GM23338 (cell line): ENCODE measurements around the gene ZNF33B.

Experiments used
- CREB1 ChIP-seq: fragments of 250-450 bp; sonication (Bioruptor Pico); IDR thresholded peaks from 2 replicates; pipeline ENCODE4 v1.5.0; 2020; ENCODE audit warnings: low read depth, mild to moderate bottlenecking, moderate library complexity
- EZH2 ChIP-seq: fragments of 200-600 bp; sonication (generic); IDR thresholded peaks from one replicate; pipeline ENCODE4 v1.8.0; 2017; ENCODE audit warnings: antibody characterized with exemption, mild to moderate bottlenecking, low read depth; ENCODE audit not compliant: unreplicated experiment
- EZH2phosphoT487 ChIP-seq: fragments of 200-600 bp; sonication (generic); IDR thresholded peaks from one replicate; pipeline ENCODE4 v1.8.1; 2018; ENCODE audit warnings: antibody characterized with exemption; ENCODE audit not compliant: unreplicated experiment
- JUNB ChIP-seq: IDR thresholded peaks from one replicate; pipeline ENCODE4 v1.6.1; 2016; ENCODE audit warnings: antibody characterized with exemption; ENCODE audit not compliant: unreplicated experiment
- POLR2AphosphoS5 ChIP-seq: IDR thresholded peaks from 2 replicates; pipeline ENCODE4 v1.6.1; 2016; ENCODE audit warnings: antibody characterized with exemption, low read depth
- REST ChIP-seq: IDR thresholded peaks from one replicate; pipeline ENCODE4 v1.6.1; 2018; ENCODE audit warnings: antibody characterized with exemption; ENCODE audit not compliant: unreplicated experiment
- STAT1 ChIP-seq: IDR thresholded peaks from one replicate; pipeline ENCODE4 v1.6.1; 2016; ENCODE audit warnings: antibody characterized with exemption; ENCODE audit not compliant: unreplicated experiment
- ZNF114 ChIP-seq: fragments of 250-450 bp; sonication (Bioruptor Pico); IDR thresholded peaks from 2 replicates; pipeline ENCODE4 v1.5.0; 2020; ENCODE audit warnings: mild to moderate bottlenecking, moderate library complexity
- ZNF331 ChIP-seq: fragments of 250-450 bp; sonication (Bioruptor Pico); IDR thresholded peaks from 2 replicates; pipeline ENCODE4 v1.5.0; 2020; ENCODE audit warnings: low read depth, mild to moderate bottlenecking, moderate library complexity
- TF ChIP-seq, protein P1 (sequence below), 2 experiments: fragments of 200-600 bp in 1 of 2; sonication (generic) in 1 of 2; conservative IDR thresholded peaks; 2 replicates each; pipeline versions ENCODE4 v1.5.1 to v1.6.1; 2016 to 2017; ENCODE audit warnings: antibody characterized with exemption in 2 of 2, low read depth in 2 of 2, mild to moderate bottlenecking in 2 of 2, moderate library complexity in 1 of 2

GRCh38 chr10:42640610-42641229 is 2.4 kb upstream of the ZNF33B start:
- TF ChIP-seq POLR2AphosphoS5: no peak
- TF ChIP-seq, protein P1, sequence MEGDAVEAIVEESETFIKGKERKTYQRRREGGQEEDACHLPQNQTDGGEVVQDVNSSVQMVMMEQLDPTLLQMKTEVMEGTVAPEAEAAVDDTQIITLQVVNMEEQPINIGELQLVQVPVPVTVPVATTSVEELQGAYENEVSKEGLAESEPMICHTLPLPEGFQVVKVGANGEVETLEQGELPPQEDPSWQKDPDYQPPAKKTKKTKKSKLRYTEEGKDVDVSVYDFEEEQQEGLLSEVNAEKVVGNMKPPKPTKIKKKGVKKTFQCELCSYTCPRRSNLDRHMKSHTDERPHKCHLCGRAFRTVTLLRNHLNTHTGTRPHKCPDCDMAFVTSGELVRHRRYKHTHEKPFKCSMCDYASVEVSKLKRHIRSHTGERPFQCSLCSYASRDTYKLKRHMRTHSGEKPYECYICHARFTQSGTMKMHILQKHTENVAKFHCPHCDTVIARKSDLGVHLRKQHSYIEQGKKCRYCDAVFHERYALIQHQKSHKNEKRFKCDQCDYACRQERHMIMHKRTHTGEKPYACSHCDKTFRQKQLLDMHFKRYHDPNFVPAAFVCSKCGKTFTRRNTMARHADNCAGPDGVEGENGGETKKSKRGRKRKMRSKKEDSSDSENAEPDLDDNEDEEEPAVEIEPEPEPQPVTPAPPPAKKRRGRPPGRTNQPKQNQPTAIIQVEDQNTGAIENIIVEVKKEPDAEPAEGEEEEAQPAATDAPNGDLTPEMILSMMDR (conservative IDR thresholded peaks at IDR 0.05; ENCODE audit: low read depth in 2 of 2): no peak
- no peak for TF ChIP-seq ZNF331 (CRISPR knock-in tag)
- TF ChIP-seq JUNB: no peak
- no peak for TF ChIP-seq EZH2
- TF ChIP-seq CREB1: no peak
- TF ChIP-seq REST: no peak
- no peak for TF ChIP-seq ZNF114 (CRISPR knock-in tag)
- TF ChIP-seq EZH2phosphoT487: no peak
- TF ChIP-seq STAT1: no peak
